MM.1S (cell line): ENCODE data around the gene NEK11.

Experiments
- EZH2 ChIP-seq: fragments of 300-600 bp; sonication (generic); optimal IDR thresholded peaks from 2 replicates; pipeline ENCODE3; 2017; ENCODE audit warnings: low read depth, mild to moderate bottlenecking, antibody characterized with exemption, low read length, mixed read lengths
- EZH2phosphoT487 ChIP-seq: fragments of 300-600 bp; sonication (generic); IDR thresholded peaks from 2 replicates; pipeline ENCODE4 v1.6.1; 2018; ENCODE audit warnings: antibody characterized with exemption, low read length
- TF ChIP-seq, protein P1 (sequence below): fragments of 300-600 bp; sonication (generic); IDR thresholded peaks from 2 replicates; pipeline ENCODE4 v1.5.1; 2016; ENCODE audit warnings: antibody characterized with exemption, low read length, mixed read lengths

- TF ChIP-seq, protein P1, sequence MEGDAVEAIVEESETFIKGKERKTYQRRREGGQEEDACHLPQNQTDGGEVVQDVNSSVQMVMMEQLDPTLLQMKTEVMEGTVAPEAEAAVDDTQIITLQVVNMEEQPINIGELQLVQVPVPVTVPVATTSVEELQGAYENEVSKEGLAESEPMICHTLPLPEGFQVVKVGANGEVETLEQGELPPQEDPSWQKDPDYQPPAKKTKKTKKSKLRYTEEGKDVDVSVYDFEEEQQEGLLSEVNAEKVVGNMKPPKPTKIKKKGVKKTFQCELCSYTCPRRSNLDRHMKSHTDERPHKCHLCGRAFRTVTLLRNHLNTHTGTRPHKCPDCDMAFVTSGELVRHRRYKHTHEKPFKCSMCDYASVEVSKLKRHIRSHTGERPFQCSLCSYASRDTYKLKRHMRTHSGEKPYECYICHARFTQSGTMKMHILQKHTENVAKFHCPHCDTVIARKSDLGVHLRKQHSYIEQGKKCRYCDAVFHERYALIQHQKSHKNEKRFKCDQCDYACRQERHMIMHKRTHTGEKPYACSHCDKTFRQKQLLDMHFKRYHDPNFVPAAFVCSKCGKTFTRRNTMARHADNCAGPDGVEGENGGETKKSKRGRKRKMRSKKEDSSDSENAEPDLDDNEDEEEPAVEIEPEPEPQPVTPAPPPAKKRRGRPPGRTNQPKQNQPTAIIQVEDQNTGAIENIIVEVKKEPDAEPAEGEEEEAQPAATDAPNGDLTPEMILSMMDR: peak; percentile 45
- TF ChIP-seq EZH2phosphoT487 (no peak), EZH2 (no peak)
Observed at GRCh38 chr3:131053043-131053859, 26.6 kb downstream of the NEK11 start.
